ENCODE measurements around the gene ATP10B.

Gene ATP10B

DNA sequence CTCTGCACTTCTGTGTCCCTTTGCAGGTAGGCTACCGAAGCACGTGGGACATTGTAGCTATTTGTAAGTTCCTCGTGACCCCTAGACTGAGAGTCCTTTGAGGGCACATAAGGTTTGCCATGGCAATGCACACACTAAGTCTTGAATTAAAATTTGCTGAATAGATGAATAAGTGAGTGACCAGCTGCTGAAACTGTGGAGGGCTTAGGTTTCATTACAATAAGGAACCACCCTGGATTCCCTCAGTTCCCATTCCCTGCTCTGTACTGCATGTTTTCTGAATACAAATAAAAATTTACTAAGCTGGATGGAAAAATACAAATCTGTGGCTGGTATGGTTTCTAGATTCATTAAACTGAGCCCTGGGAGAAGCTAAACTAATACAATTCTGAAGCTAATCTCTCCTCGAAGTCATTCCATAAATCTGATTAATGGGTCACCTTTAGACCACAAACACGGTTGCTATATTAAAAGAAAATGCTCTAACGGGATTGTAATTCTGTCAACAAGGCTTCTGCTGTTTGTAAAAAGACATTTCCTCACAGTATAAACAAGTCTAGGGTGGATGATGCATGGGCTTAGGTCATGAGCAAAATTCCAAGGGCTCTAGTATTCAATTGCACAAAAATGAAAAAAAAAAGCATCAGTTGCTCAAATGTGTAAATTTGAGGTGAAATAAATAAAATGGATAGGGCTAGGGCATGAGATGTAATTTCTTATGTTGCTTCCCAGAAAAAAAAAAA is 172.3 kb downstream of the ATP10B start:
- no peak for DNase-seq

- DNase-seq: no peak
Observed at GRCh38 chr5:160675988-160676387, 176.0 kb downstream of the ATP10B start.

DNA sequence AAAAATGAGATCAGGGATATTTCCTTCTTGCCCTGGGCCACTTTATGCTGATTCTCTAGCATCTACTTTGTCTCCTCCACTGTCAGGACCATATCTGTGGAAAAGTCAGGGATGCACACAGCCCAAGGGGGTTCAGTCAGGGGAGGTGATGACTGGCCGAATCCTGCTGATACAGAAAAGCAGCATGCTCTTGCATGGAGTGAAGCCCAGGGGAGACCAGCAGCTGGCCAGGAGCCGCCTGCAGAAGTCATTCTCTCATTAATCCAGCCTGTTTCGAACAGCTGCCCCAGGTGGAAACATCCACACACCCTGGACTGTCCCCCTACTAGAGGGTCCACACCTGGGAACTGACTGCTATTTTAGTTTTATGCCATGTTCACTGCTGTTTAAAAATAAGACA is 177.1 kb downstream of the ATP10B start:
- no peak for DNase-seq

DNA sequence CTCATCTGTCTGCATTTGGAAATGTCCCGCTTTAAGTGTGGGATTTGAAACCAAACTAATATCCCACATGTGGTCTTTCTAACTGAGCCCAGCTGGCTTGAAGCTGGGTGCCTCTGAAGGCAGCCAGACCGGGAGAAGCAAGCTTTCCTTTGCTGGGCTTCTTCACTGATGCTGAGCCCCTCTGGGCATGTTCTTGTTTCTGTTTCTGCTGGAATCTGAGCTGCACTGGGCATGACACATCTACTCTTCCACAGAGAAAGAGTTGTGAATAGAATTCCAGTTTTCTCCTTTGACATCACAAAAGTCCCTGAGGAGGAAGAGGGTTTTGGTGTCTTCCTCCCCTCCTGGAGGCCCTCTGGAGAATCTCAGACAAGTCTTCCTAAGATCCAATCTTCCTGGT is 179.5 kb downstream of the ATP10B start:
- no peak for DNase-seq

GRCh38 chr5:160668356-160668755 is 183.7 kb downstream of the ATP10B start:
- no peak for DNase-seq

DNA sequence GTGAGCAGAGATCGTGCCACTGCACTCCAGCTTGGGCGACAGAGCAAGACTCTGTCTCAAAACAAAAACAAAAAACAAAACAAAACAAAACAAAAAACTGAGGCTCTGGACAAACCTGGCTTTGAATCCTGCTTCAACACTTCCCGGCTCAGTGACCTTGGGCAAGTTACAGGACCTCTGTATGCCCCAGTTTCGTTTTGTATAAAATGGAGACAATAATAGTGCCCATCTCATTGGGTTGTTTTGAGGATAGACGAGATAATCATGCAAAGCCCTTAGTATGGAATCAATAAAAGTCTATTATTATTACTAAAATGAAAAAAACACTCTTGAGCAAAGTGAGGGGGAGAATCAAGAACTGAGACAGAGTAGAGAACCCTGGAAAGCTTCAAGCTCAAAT is 184.9 kb downstream of the ATP10B start:
- DNase-seq: no peak

DNA sequence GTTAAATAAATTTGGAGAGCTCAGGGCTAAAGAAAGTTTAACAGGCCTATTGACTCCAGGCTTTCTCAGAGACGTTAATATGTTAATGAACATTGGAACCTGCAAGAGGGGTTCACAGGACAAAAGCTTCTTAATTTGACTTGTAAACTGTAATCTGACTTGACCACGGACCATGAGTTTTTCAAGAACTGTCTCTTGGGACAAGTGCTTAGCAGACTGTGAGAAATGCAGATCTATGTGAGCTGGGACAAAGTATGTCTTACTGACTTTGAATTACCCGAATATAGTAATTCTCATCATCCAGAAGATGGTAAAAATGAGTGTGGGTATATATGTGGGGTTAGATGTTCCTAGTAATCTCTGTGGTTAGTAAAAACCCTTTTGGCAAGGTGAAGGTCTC is 186.6 kb downstream of the ATP10B start:
- DNase-seq: no peak

DNA sequence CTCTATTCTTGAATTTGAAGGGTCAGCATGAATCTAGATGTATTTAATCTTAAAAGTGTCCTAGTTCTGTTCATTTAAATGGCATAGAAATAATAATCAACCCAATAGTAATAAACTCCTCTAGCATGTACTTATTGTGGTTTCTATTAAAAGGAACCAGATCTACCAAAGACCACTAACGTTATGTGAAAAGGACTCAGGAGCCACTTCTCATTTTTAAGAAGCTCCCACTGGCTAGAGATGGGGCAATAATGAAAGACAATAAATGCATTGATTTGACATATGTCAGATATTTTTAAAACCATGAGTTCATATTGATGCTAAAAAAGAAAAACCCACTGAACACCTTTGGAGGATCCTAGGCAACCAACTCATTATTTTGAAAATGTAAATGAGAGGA is 191.9 kb downstream of the ATP10B start:
- no peak for DNase-seq

GRCh38 chr5:160657622-160658458 is 194.2 kb downstream of the ATP10B start:
- no peak for DNase-seq

- no peak for DNase-seq
Observed at GRCh38 chr5:160657068-160657507, 194.9 kb downstream of the ATP10B start.

DNA sequence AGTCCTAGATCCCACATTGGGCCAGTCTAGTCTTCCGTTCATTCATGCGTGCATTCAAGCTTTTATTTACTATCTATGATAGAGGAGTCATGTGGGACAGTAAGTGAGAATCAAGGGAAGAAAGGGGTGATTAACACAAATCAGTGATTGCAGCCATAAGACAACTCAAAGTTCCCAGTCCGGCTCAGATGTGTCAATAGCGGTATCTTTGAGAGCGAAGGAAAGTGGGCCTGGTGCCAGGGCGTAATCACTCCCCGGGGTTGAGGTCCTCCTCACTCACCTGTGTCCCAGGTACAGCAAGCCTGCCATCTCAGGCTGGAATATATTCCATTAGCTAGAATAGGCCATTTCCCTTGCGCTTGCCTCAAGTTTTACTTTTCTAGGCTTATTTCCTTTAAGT is 196.3 kb downstream of the ATP10B start:
- no peak for DNase-seq

- no peak for DNase-seq
Observed at GRCh38 chr5:160651692-160652645, 200.0 kb downstream of the ATP10B start.

DNA sequence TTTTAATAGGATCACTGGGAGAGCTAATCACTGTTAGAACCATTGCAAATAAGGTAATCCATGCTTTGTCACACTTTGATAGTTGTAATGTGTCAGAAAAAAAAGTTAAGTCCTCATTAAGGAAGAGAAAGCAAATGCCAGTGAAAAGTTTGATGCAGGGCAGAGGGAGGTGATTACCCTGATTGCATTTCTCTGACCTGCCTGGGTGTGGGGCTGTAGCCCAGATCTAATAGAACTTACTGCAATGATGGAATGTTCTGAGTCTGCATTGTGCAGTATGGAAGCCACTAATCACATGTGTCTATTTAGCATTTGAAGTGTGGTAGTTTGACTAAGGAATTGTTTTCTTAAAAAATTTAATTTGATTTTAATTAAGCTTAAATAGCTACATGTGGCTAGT is 202.7 kb downstream of the ATP10B start:
- no peak for DNase-seq

DNA sequence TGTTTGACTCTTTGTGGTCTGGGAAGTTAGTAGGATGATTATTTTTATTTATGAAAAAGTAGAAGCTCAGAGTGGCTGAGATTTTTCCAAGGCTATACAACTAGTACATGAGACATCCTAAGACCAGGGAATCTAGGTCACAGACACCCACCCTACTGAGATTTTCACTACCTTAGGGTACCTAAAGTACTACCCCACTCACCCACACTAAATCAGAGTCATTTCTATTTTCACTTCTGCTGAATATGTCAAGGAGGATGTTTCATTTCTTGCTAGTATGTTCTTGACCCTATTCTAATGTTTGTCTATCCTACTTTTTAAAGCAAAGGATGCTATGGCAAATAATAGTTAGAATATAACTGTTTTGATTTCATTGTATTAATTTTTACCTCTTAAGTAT is 206.0 kb downstream of the ATP10B start:
- no peak for DNase-seq

DNA sequence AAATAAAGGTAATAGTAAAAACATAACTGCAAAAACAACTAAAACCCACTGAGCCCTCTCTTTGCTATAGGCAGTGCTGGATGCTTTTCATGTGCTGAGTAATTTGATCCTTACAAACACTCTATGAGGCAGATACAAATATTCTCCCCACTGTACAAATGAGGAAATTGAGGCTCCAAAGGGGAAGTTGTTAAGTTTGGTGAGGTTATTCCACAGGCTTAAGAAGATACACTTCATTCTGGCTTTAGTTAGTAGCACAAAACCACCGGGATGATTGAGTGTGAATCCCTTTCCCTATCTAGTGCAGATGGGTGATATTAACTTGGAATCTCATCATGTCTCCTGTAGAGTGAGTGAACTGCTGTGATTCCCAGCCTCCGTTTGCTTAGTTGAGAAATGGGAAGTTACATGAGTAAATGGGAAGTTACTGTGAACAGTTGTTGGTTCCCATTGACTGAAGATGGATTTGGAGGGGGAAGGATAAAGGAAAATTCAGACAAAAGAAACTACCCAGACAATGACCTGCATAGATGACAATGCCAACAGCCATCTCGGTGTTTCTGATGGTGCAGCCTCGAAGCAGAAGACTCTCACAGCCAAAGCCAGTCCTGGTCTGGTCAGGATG is 208.3 kb downstream of the ATP10B start:
- DNase-seq: no peak

DNA sequence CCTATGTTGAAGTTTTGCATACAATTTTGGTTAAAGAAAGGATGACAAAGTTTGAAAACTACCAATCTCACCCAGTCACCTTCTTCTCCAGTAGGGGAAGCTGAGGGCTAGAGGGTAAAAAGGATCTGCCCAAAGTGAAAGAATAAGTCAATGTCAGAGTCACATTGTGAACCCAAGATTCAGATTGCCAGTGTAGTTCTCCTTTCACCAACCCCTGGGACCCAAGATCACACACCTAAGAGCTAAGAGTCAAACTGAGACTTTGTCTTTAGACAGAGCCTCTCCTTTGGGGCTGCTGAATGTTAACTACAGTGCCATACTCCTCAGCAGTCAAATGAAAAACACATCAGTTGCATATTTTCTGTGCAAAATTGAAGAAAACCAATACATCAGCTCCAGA is 210.6 kb downstream of the ATP10B start:
- no peak for DNase-seq

- DNase-seq: no peak
Observed at GRCh38 chr5:160640406-160640805, 211.6 kb downstream of the ATP10B start.

DNA sequence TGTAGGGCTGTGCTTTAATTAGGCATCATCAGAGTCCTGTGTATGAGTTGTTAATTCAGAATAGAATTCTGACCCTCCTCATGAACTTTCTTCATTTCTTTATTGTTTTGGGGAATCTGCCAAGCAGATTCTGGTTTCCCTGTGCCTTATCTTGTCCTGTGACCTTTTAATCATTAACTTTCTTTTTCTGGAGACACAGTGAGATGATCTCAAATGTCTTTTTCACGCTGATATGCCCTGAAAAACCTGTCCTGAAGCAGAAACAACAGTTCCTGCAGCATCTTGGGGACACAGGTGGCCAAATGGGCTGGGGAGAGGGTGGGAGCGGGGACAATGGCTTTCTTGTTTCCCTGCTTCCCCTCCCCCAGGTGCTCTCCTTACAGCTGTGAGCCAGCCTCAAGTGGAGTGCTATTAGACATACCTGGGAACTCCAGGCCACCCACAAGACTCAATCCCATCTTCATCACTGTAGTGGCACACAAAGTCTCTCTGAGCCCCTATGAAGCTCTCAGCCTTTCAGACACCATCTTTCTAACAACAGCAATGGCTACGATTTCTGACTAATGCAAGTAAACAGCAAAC is 213.8 kb downstream of the ATP10B start:
- no peak for DNase-seq

GRCh38 chr5:160637357-160638090 is 214.5 kb downstream of the ATP10B start:
- DNase-seq: no peak

- no peak for DNase-seq
Observed at GRCh38 chr5:160635663-160636062, 216.3 kb downstream of the ATP10B start.

DNA sequence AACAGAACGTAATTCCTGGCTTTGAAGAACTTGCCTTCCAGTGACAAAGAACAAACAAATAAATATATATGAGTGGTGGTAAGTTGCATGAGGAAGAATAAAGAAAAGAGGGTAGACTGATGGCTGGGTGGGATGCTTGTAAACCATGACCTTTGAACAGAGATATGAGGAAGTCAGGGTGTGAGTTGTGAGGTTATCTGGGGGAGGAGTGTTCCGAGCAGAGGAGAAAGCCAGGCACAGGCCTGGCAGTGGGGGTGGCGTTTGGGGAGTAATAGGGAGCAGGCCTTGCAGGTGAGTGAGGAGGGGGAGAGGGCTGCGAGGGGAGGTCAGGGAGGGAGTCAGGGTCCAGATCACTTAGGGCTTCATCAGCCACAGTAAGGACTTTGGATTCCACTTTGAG is 217.0 kb downstream of the ATP10B start:
- no peak for DNase-seq

DNA sequence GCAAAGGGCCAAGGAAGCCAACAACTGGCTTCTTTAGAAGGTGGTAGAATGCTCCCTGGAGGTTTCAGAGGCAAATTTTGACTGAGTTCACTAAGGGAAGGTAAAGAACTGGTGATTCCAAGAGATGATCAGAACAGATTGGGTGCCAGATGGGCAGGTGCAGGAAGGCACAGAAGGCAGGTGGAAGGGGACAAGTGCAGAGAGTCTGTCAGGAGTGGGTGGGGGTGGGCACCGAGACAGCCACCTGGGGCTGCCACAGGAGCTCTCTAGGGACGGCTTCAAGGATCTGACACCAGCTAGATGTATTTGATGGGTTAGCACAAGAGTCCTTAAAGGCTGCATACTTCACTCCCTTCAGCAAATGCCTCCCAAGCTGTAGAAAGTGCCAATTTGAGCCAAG is 223.0 kb downstream of the ATP10B start:
- DNase-seq: no peak

All from activated gamma-delta T cell treated with Interleukin-2 at 50 U/mL for 16 hours (primary cell).